ENCODE results near the gene RFWD3.

RFWD3 gene

GRCh38 chr16:74591876-74592650 lies 74.6 kb downstream of the RFWD3 start:
- Mint-ChIP-seq H3K36me3 (ENCODE audit: low read depth) (peaks cover 28% of the 10 kb centered on the region), H3K27me3 (ENCODE audit: low read depth) (no peaks in the 10 kb centered on the region), H3K9me3 (no peaks in the 10 kb centered on the region), H3K4me3 (no peak overlapping the region), H3K27ac (no peak overlapping the region), H3K4me1 (peaks cover 20% of the 10 kb centered on the region)
- TF ChIP-seq CTCF (IDR thresholded peaks at IDR 0.05; ENCODE audit: unreplicated experiment in 3 of 3): no peak

GRCh38 chr16:74586948-74587347 lies 79.7 kb downstream of the RFWD3 start:
- Mint-ChIP-seq H3K4me3 (peak overlapping the region in 1 of 3 experiments; percentile 1), H3K4me1 (peaks cover 27% of the 10 kb centered on the region), H3K27me3 (ENCODE audit: low read depth) (no peaks in the 10 kb centered on the region), H3K27ac (peak overlapping the region; percentile 40 to 87 (median 82)), H3K9me3 (no peaks in the 10 kb centered on the region), H3K36me3 (ENCODE audit: low read depth) (peaks cover 30% of the 10 kb centered on the region)
- no peak for TF ChIP-seq CTCF (IDR thresholded peaks at IDR 0.05; ENCODE audit: unreplicated experiment in 3 of 3)

GRCh38 chr16:74585846-74586443 lies 80.7 kb downstream of the RFWD3 start:
- Mint-ChIP-seq H3K27ac (no peak overlapping the region), H3K36me3 (ENCODE audit: low read depth) (peaks cover 30% of the 10 kb centered on the region), H3K27me3 (ENCODE audit: low read depth) (no peaks in the 10 kb centered on the region), H3K4me1 (peaks cover 32% of the 10 kb centered on the region), H3K4me3 (no peak overlapping the region), H3K9me3 (no peaks in the 10 kb centered on the region)
- TF ChIP-seq CTCF (IDR thresholded peaks at IDR 0.05; ENCODE audit: unreplicated experiment in 3 of 3): no peak

- Mint-ChIP-seq H3K4me3 (no peak overlapping the region), H3K4me1 (peaks cover 41% of the 10 kb centered on the region), H3K36me3 (ENCODE audit: low read depth) (peaks cover 30% of the 10 kb centered on the region), H3K9me3 (no peaks in the 10 kb centered on the region), H3K27me3 (ENCODE audit: low read depth) (no peaks in the 10 kb centered on the region), H3K27ac (peak overlapping the region; percentile 9 to 39 (median 33))
- TF ChIP-seq CTCF (IDR thresholded peaks at IDR 0.05; ENCODE audit: unreplicated experiment in 3 of 3): no peak
Measured at GRCh38 chr16:74583926-74584666, 82.6 kb downstream of the RFWD3 start.

- H3K4me3 Mint-ChIP-seq: no peak overlapping the region
- no peaks in the 10 kb centered on the region for H3K27me3 Mint-ChIP-seq (ENCODE audit: low read depth)
- TF ChIP-seq CTCF (IDR thresholded peaks at IDR 0.05; ENCODE audit: unreplicated experiment in 3 of 3): no peak
- peaks cover 28% of the 10 kb centered on the region for H3K36me3 Mint-ChIP-seq (ENCODE audit: low read depth)
- peak overlapping the region; percentile 50 to 70 (median 68) for H3K27ac Mint-ChIP-seq
- H3K4me1 Mint-ChIP-seq: peaks cover 49% of the 10 kb centered on the region
- no peaks in the 10 kb centered on the region for H3K9me3 Mint-ChIP-seq
Measured at GRCh38 chr16:74582970-74583369, 83.7 kb downstream of the RFWD3 start.

Measured in nephron (organoid).